NCI-H82 (cell line): ENCODE results near the gene GPR132.
"Not testable (repeated sequence)": the region's sequence is repeated elsewhere in the genome, so short reads cannot be mapped to it uniquely, and the experiment has no call there.

Experiments used
- DNase-seq: peaks from one replicate; lab custom pipeline; 2025; lab: John Stamatoyannopoulos, UW

Gene GPR132

DNA sequence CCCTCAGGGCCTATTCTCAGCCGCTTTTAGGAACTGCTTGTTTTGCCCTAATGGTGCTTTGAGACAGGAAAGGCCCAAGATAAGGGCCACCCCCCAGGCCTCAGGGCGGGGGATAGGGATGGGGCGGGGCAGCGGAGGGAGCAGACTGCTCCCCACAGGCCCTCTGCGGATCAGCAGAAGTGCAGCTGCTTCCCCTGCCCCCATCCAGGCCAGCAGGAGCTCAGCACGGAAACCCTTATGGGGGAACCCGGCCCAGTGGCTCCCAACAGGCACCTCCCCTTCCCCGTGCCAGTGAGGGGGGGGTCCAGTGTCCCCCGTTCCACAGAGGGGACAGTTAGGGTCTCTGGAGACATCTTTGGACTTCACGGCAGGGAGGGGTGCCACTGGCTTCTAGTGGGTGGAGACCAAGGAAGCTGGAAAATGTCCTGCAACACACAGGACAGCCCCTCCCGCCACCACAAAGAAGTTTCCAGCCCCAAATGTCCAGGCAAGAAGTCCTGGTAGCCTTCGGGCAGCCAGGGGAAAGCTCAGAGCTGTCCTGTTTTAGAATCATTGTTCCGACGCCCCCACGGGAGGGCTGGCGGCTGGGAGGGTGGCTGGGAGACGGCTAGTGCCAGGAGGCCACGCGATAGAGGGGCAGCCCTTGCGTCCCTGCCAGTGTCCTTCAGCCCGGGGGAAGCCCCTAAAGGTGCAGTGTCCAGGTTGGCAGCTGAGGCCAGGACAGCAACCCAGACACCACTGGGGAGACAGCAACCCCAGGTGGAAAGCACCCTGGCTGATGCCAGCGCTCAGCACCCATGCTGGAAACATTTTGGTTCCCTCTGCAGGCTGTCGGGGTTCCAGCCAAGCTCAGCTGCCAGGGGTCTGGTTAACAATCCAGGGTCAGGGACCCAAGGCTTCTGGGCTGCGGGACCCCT, 10.4 kb upstream of the GPR132 start:
- DNase-seq, result peak; percentile 83

GRCh38 chr14:105074601-105075053, 9.4 kb upstream of the GPR132 start:
- DNase-seq, result peak; percentile 56

DNA sequence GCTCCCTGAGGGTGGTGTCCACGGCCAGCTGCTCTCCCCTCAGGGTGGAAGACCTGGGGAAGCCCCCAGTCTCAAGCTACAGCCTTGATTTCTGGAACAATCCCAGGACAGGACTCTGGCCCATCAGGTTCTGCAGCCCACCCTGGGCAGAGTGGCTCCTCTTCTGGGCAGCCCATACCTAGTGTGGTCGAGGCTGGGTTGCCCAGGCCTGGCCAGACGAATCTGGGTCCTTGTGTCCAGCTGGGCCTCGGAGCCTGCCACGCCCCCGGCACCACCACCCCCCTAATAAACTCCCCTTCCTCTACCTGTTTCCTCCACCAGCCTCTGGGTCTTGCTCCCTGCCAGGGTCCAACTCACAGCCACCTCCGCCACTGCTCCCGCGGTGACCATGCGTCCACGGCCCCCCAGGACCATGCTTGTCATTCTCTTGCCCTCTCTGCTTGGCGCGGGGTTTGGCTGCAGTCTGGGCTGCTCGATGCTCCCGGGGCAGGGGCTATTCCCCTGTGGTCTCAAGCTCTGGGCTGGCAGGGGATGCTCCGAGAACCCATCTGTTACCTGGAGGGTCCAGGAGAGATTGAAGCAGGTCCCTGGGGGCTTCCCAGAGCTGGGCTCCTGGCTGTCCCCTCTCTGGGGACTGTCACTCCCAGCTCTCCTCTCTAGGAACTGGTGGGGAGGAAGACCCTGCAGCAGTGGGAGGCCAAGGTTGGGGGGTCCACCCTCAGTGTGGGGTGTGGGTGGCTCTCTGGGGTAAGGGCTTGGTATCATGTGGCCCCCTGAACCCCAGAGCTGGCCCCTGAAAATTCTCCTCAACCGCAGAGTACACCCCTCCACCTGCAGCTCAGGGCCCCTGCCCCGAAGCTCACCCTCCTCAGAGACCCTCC, 8.7 kb upstream of the GPR132 start:
- DNase-seq, result peak; percentile 49

DNA sequence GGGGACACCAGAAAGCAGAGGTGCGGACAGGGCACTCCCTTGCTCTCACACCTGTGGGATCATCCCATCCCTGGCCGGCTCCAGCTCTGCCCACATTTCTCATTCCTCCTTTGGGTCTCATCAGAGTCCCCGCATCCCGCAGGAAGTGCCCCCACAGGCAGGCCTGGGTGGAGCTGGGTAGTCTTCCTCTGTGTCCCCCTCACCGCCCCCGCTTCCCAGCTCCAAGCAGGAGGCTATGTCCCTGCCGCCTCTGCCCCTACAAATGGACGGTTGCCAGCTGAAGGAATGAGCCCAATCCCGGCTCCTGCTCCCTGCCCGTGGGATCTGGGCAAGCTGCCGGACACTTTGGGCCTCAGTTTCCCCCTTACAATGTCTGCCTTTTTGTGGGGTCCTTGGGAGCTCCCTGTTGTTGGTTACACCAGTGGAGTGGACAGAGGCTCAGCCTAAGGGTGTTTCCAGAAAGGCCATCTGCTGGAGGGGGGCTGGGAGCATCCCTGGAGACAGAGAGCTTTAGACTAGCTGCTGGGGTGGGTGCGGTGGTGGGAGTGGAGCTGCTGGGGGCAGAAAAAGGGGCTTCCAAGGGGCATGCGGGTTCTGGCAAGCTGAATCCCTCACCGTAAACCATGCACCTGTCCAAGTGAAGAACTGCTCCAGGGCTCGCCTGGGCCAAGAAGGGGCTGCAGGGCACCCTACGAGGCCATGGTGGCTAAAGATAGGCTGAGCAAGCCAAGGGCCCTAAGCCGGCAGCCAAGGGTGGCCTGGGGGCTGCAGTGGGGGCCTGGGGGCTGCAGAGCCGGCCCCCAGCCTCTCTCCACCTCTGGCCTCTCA, 7.9 kb upstream of the GPR132 start:
- DNase-seq, result peak; percentile 11

GRCh38 chr14:105072381-105072861, 7.2 kb upstream of the GPR132 start:
- DNase-seq, result no peak

DNA sequence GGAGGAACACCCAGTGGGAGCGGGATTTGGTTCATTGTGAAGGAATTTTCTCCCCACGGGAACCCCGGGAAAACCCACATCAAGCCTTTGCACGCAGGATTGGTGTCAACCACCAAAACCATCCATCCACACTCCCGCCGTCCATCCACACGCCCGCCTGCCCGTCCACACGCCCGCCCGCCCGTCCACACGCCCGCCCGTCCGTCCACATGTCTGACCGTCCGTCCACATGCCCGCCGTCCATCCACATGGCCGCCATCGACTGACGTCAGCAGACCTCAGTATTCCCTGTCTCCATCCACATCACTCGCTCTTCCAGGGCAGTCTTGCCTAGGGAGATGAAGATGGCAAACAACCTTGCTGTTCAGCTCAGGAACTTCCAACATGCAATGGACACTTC, 6.7 kb upstream of the GPR132 start:
- DNase-seq, result no peak

- DNase-seq, result no peak
Observed at GRCh38 chr14:105071326-105071725, 6.1 kb upstream of the GPR132 start.

DNA sequence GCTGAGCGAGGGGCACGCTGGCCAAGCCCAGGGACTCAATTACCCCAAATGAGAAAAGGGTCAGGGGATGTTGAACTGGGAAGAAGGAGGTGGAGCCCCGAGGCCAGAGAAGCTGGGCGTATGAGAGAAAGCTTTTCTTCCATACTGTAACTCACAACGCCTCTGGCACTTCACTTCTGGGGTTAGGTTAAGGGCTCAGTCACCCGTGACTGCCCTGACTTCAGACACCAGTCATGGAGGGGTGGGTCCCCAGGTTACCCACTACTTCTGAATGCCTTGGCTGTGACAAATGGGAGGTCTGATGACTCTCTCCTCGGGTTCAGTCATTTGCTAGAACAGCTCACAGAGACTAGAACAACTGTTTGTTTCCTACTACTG, 5.5 kb upstream of the GPR132 start:
- DNase-seq, result no peak

DNA sequence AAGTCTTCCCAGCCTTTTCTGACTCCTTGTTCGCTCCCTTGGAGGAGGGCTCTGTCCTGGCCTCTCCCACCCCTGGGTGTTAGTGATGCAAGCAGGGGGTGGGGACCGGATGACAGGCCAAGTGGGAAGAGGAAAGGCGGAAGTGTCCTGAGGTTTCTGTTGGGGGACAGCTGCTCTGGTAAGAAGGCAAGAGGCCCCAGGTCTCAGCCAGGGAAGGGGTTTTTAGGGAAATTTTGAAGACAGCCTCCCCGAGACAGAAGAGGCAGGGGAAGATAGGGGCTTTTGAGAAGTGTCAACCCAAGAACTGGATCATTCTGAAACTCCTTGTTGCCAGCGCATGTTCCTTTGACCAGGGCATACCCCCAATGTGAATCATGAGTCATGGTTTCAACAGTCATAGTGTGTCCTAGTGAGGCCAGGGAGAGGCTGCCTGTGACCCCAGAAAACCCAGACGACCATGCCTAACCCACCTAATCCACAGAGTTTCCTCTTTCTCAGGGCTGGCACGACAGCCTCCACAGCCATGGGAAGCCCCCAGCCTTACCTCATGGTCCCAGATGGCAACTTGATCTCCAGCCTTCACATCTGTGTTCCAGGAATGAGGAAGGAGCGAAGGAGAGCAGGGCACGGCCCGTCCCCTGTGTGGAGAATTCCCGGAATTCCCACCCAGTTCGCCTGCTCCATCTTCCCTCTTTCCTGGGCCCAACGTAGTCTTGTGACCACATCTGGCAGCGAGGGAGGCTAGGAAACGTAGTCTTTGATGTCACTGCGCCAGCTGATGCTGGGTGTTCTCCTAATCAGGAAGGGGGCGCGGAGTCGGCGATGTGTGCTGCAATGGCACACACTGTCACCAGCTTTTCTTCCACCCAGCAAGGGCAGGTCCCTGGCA, 4.9 kb upstream of the GPR132 start:
- no peak for DNase-seq

GRCh38 chr14:105069522-105069870, 4.3 kb upstream of the GPR132 start:
- DNase-seq, result no peak

GRCh38 chr14:105068818-105069217, 3.6 kb upstream of the GPR132 start:
- no peak for DNase-seq

- DNase-seq, result no peak
Observed at GRCh38 chr14:105067969-105068301, 2.7 kb upstream of the GPR132 start.

- DNase-seq, result no peak
Observed at GRCh38 chr14:105067140-105067968, 2.1 kb upstream of the GPR132 start.

DNA sequence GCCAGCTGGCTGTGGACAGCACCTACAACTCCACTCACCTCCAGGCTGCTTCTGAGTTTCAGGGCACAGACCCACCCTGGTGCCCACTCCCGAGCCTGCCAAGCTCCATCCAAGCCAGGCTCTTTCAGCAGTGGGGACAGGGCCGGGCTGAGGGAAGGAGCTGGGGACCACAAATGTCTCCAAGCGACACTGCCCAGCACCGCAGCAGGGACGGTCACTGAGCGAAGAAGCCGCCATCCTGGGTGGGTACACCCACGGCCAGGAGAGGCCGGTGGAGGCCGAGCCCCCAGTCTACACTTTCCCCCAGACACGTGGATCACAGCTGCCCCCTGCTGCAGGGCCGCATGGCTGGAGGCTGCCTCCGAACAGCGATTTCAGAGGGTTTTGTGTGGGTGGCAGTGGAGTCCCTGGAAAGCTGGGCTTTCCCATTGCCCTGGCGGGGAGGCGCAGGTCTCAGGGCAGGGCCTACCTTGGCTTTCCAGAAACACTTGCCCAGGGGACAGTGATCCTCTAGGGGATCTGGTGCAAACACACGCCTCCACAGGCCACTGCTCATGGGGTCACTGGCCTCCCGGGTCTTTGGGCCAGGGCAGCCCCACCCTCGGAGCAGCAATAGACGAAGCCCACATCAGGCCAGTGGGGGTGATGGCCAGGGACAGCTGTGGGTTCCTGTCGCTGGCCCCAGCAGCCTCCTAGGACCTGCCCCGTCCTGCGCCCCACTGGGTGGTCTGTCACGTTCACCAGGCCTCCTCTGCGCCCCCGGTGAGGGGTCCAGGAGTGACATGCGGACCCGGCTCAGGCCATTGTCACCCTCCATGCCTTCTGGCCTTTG, 1.2 kb upstream of the GPR132 start:
- DNase-seq, result no peak

DNA sequence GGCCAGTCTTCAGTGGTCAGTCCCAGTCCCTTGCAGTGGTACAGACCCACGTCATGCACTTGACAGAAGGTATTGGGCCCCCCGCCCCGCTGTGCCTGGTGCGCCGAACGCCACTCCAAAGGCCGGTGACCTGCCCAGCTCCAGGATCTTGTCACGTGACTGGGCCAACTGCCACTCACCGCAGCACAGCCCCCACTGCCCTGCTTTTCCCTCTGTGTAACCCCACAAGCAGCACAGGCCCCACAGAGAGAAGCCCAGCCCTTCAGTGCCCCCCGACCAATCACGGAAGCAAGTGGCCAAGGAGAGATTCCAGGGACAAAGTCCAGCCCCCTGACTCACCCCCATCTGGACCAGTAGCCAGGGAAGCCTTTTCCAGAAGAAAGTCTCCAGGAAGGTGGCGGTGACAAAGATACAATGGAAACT, 498 bp downstream of the GPR132 start:
- DNase-seq, result no peak

DNA sequence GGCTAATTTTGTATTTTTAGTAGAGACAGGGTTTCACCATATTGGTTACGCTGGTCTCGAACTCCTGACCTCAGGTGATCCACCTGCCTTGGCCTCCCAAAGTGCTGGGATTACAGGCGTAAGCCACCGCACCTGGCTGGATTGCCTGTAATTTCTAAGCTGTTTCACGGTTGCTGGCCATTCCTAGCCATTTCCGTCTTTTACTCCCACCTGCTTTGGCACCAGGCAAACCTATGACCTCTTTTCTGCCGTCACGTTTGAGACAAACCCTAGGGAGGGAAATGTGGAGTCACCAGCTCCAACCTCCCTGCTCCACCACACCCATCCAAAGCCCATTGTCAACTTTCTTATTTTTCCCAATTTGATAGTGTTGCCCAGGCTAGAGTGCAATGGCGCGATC, 1.2 kb downstream of the GPR132 start:
- no peak for DNase-seq

DNA sequence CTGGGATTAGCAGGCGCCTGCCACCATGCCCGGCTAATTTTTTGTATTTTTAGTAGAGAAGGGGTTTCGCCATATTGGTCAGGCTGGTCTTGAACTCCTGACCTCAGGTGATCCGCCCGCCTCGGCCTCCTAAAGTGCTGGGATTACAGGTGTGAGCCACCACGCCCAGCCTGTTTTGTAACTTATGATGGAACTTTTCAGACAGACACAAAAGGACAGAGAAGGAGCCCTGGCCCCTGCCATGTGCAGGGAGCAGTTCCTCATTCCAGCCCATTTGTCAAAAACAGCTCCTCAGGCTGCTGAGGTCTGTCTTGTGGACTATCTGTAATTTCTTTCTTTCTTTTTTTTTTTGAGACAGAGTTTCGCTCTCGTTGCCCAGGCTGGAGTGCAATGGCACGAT, 1.7 kb downstream of the GPR132 start:
- not testable (repeated sequence) for DNase-seq

DNA sequence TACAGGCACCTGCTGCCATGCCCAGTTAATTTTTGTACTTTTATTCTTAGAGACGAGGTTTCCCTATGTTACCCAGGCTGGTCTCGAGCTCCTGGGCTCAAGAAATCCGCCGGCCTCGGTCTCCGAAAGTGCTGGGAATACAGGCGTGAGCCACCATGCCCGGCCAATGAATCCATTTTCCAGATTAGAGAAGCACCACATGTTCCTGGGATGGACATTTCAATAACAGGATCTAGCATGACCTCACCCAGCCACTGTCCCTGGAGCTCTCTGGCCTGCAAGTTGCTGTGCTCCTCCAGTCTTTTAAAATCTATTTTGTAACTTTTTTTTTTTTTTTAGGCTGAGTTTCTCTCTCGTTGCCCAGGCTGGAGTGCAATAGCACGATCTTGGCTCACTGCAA, 2.2 kb downstream of the GPR132 start:
- DNase-seq, result no peak

GRCh38 chr14:105062048-105062433, 3.2 kb downstream of the GPR132 start:
- no peak for DNase-seq
